SK-N-SH (cell line): ENCODE results near the gene GSG1L. TPM values are rescaled to one million over a fixed set of nuclear protein-coding genes. Genes with fewer than 3 reads are reported as not detected.

Experiments used
- CTCF ChIA-PET: fragments of 300-600, 350-600 bp; formaldehyde crosslinking; extraction: SDS; loops from one replicate; lab custom pipeline; 2021; lab: Yijun Ruan, JAX
- POLR2A ChIA-PET: fragments of 350-600 bp; sonication (Branson Sonifier 250); formaldehyde crosslinking; extraction: SDS; loops from one replicate; lab custom pipeline; 2020; ENCODE audit warnings: antibody characterized with exemption, inconsistent platforms; lab: Yijun Ruan, JAX
- DNase-seq: peaks from one replicate; pipeline ENCODE4 v3.0.0; 2012
- H2AFZ ChIP-seq: fragments of 200-600 bp; sonication (generic); 2 replicates; pipeline ENCODE4 v1.8.1; 2016; ENCODE audit warnings: antibody characterized with exemption, mild to moderate bottlenecking, low read depth
- H3F3A ChIP-seq: fragments of 200-600 bp; sonication (generic); replicated peaks from 2 replicates; pipeline ENCODE3; 2016; ENCODE audit warnings: antibody characterized with exemption, mild to moderate bottlenecking; ENCODE audit not compliant: insufficient read depth
- H3K27ac ChIP-seq, 2 experiments: fragments of 200-500 bp in 1 of 2; fragments of 200-600 bp in 1 of 2; sonication (Bioruptor generic) in 1 of 2; sonication (generic), shearing (Covaris generic) in 1 of 2; 2 replicates each; pipeline versions ENCODE4 v1.5.1 to v1.6.1; 2014 to 2016; ENCODE audit warnings: low read depth in 2 of 2, inconsistent platforms in 1 of 2, low read length in 1 of 2, mild to moderate bottlenecking in 1 of 2, mixed read lengths in 1 of 2
- H3K27me3 ChIP-seq: fragments of 200-600 bp; sonication (generic), shearing (Covaris generic); 2 replicates; pipeline ENCODE4 v1.6.1; 2016; ENCODE audit warnings: mixed run types; ENCODE audit not compliant: insufficient read depth
- H3K36me3 ChIP-seq, 2 experiments: fragments of 200-500 bp in 1 of 2; fragments of 200-600 bp in 1 of 2; sonication (Bioruptor generic) in 1 of 2; sonication (generic) in 1 of 2; replicated peaks in 1 of 2; 2 replicates each; pipeline versions ENCODE3 to v1.5.1; 2014 to 2016; ENCODE audit warnings: low read length in 1 of 2, mild to moderate bottlenecking in 1 of 2; ENCODE audit not compliant: insufficient read depth in 2 of 2, control insufficient read depth in 1 of 2
- H3K4me1 ChIP-seq, 2 experiments: fragments of 200-500 bp in 1 of 2; fragments of 200-600 bp in 1 of 2; sonication (Bioruptor generic) in 1 of 2; sonication (generic), shearing (Covaris generic) in 1 of 2; 2 replicates each; pipeline versions ENCODE4 v1.5.1 to v1.6.1; 2014 to 2016; ENCODE audit warnings: low read depth in 1 of 2, low read length in 1 of 2, mixed run types in 1 of 2; ENCODE audit not compliant: insufficient read depth in 2 of 2, control insufficient read depth in 1 of 2
- H3K4me2 ChIP-seq: fragments of 200-600 bp; sonication (generic), shearing (Covaris generic); 2 replicates; pipeline ENCODE4 v1.6.1; 2017; ENCODE audit warnings: mixed run types
- H3K4me3 ChIP-seq, 2 experiments: fragments of 200-500 bp in 1 of 2; fragments of 200-600 bp in 1 of 2; sonication (Bioruptor generic) in 1 of 2; sonication (generic), shearing (Covaris generic) in 1 of 2; 2 replicates each; pipeline versions ENCODE4 v1.5.1 to v1.8.1; 2014 to 2016; ENCODE audit warnings: low read depth in 2 of 2, inconsistent platforms in 1 of 2, low read length in 1 of 2, mild to moderate bottlenecking in 1 of 2, mixed read lengths in 1 of 2, moderate library complexity in 1 of 2
- H3K79me2 ChIP-seq: fragments of 200-600 bp; sonication (generic); 2 replicates; pipeline ENCODE4 v1.8.1; 2017; ENCODE audit warnings: mild to moderate bottlenecking; ENCODE audit not compliant: insufficient read depth
- H3K9ac ChIP-seq: fragments of 200-600 bp; sonication (generic); 2 replicates; pipeline ENCODE4 v1.6.1; 2017; ENCODE audit warnings: mixed run types
- H3K9me2 ChIP-seq: fragments of 200-600 bp; sonication (generic); 2 replicates; pipeline ENCODE4 v1.6.1; 2017; ENCODE audit warnings: mixed run types
- H3K9me3 ChIP-seq: fragments of 200-600 bp; sonication (generic); 2 replicates; pipeline ENCODE4 v1.6.1; 2017; ENCODE audit warnings: mixed run types, mild to moderate bottlenecking, moderate library complexity
- H4K20me1 ChIP-seq: fragments of 200-600 bp; sonication (generic); 2 replicates; pipeline ENCODE4 v1.6.1; 2017; ENCODE audit warnings: mild to moderate bottlenecking, mixed run types; ENCODE audit not compliant: insufficient read depth
- ELF1 ChIP-seq: IDR thresholded peaks from 2 replicates; pipeline ENCODE4 v1.4.0; 2012
- EZH2phosphoT487 ChIP-seq: fragments of 200-600 bp; sonication (generic); IDR thresholded peaks from 2 replicates; pipeline ENCODE4 v1.6.1; 2017; ENCODE audit warnings: low read depth, mixed run types, mild to moderate bottlenecking, antibody characterized with exemption, moderate library complexity, borderline replicate concordance
- FOXJ3 ChIP-seq: sonication (generic); formaldehyde crosslinking; IDR thresholded peaks from 2 replicates; pipeline ENCODE4 v1.5.1; 2020; ENCODE audit warnings: mild to moderate bottlenecking, missing genetic modification reagents
- FOXM1 ChIP-seq: IDR thresholded peaks from 2 replicates; pipeline ENCODE4 v1.4.0; 2012; ENCODE audit warnings: low read depth, mild to moderate bottlenecking
- MAX ChIP-seq: IDR thresholded peaks from 2 replicates; pipeline ENCODE4 v1.4.0; 2012; ENCODE audit warnings: low read depth
- MXI1 ChIP-seq: IDR thresholded peaks from 2 replicates; pipeline ENCODE4 v1.6.1; 2012; ENCODE audit warnings: mild to moderate bottlenecking, low read depth, low read length, improper control_type of control experiment
- NRF1 ChIP-seq: IDR thresholded peaks from 2 replicates; pipeline ENCODE4 v1.6.1; 2012; ENCODE audit warnings: low read depth, mild to moderate bottlenecking, low read length
- POLR2AphosphoS5 ChIP-seq: IDR thresholded peaks from 2 replicates; pipeline ENCODE4 v1.6.1; 2012; ENCODE audit warnings: low read depth, low read length
- RAD21 ChIP-seq: IDR thresholded peaks from 2 replicates; pipeline ENCODE4 v1.6.1; 2012; ENCODE audit warnings: mild to moderate bottlenecking, low read length
- RCOR1 ChIP-seq: fragments of 150-350 bp; IDR thresholded peaks from 2 replicates; pipeline ENCODE4 v1.6.1; 2017; ENCODE audit warnings: antibody characterized with exemption, low read length
- REST ChIP-seq: IDR thresholded peaks from 2 replicates; pipeline ENCODE4 v1.6.1; 2012; ENCODE audit warnings: mild to moderate bottlenecking, low read depth, low read length, moderate library complexity
- RFX5 ChIP-seq: IDR thresholded peaks from 2 replicates; pipeline ENCODE4 v1.6.1; 2012; ENCODE audit warnings: mild to moderate bottlenecking, improper control_type of control experiment, low read length
- RXRA ChIP-seq: IDR thresholded peaks from 2 replicates; pipeline ENCODE4 v1.4.0; 2012; ENCODE audit warnings: low read depth, mild to moderate bottlenecking, borderline replicate concordance
- SIN3A ChIP-seq: IDR thresholded peaks from 2 replicates; pipeline ENCODE4 v1.6.1; 2012; ENCODE audit warnings: low read depth, mild to moderate bottlenecking, low read length, moderate library complexity, borderline replicate concordance
- SMC3 ChIP-seq: IDR thresholded peaks from 2 replicates; pipeline ENCODE4 v1.6.1; 2012; ENCODE audit warnings: low read depth, low read length, improper control_type of control experiment
- TAF1 ChIP-seq: IDR thresholded peaks from 2 replicates; pipeline ENCODE4 v1.6.1; 2012; ENCODE audit warnings: low read depth, mild to moderate bottlenecking, low read length, moderate library complexity, borderline replicate concordance
- TCF12 ChIP-seq: IDR thresholded peaks from 2 replicates; pipeline ENCODE4 v1.4.0; 2012
- USF2 ChIP-seq: fragments of 150-350 bp; IDR thresholded peaks from 2 replicates; pipeline ENCODE4 v1.6.1; 2017; ENCODE audit warnings: antibody characterized with exemption, low read length, low read depth, borderline replicate concordance
- ZBTB33 ChIP-seq: IDR thresholded peaks from 2 replicates; pipeline ENCODE4 v1.4.0; 2012; ENCODE audit warnings: low read depth, borderline replicate concordance
- WGBS: methylation state at CpG from one replicate; pipeline ENCODE4 v1.1.6; 2017; ENCODE audit warnings: low lambda C conversion rate; 5-methylcytosine and 5-hydroxymethylcytosine counted together
- polyA plus RNA-seq, 3 experiments: library from polyadenylated mRNA; depleted of rRNA; stranded (reverse); fragments of >200 nt; gene quantifications; 2 replicates each; pipeline ENCODE4 v1.2.3, GENCODE V29; 2012

Gene GSG1L
- polyA plus RNA-seq, 1 of the 3 experiments (the other 2 are of a cell fraction) = not detected

- H3K36me3 ChIP-seq = peaks cover 0 to 30% of the 10 kb centered on the region in 2 experiments
- no peak overlapping the region for H3K9ac ChIP-seq
- no peak overlapping the region for H3K27ac ChIP-seq
- H3K4me1 ChIP-seq = peaks cover 0 to 7% of the 10 kb centered on the region in 2 experiments; a peak in 1 of 4 replicates
- no peaks in the 10 kb centered on the region for H3K79me2 ChIP-seq
- H3K9me2 ChIP-seq = no peaks in the 10 kb centered on the region
- POLR2A ChIA-PET = no interaction called here
- H4K20me1 ChIP-seq = no peaks in the 10 kb centered on the region
- no peaks in the 10 kb centered on the region for H3K27me3 ChIP-seq
- TF ChIP-seq MXI1 = no peak
- no peak for TF ChIP-seq ZBTB33
- TF ChIP-seq TCF12 = no peak
- no peak for TF ChIP-seq SMC3
- no peak for TF ChIP-seq REST
- no peak for TF ChIP-seq POLR2AphosphoS5
- no peak for TF ChIP-seq FOXM1
- no peak for TF ChIP-seq TAF1
- TF ChIP-seq EZH2phosphoT487 = no peak
- TF ChIP-seq RCOR1 = no peak
- no peak for TF ChIP-seq ELF1
- no peak for TF ChIP-seq RAD21
- no peak for TF ChIP-seq MAX
- TF ChIP-seq USF2 = no peak
- no peak for TF ChIP-seq SIN3A
- no peak for TF ChIP-seq FOXJ3
- TF ChIP-seq NRF1 = no peak
- TF ChIP-seq RFX5 = no peak
- no peak for TF ChIP-seq RXRA
- CTCF ChIA-PET = no interaction called here
- no peak overlapping the region for H2AFZ ChIP-seq
- no peaks in the 10 kb centered on the region for H3F3A ChIP-seq
- H3K4me2 ChIP-seq = no peak overlapping the region
- no peak for DNase-seq
- no peak overlapping the region for H3K4me3 ChIP-seq
- 90% methylated on average over 3 of the region's 4 CpGs for WGBS
- H3K9me3 ChIP-seq = no peaks in the 10 kb centered on the region
Observed at GRCh38 chr16:27773344-27773743, 290.2 kb downstream of the GSG1L start.
